Testis (tissue), 2 donors: ENCODE results near the gene RHOV.

Experiments used
- POLR2A ChIP-seq: fragments of 450-650 bp; IDR thresholded peaks from one replicate; pipeline ENCODE4 v1.6.1; 2017; ENCODE audit warnings: antibody characterized with exemption, mild to moderate bottlenecking, moderate library complexity
- TF ChIP-seq, protein P1 (sequence below), 3 experiments: fragments of 450-650 bp in 2 of 3; fragments of 200-600 bp in 1 of 3; sonication (generic) in 1 of 3; IDR thresholded peaks; one replicate each; pipeline ENCODE4 v1.5.1; 2016 to 2019; ENCODE audit warnings: antibody characterized with exemption in 3 of 3, mild to moderate bottlenecking in 2 of 3, moderate library complexity in 1 of 3

DNA sequence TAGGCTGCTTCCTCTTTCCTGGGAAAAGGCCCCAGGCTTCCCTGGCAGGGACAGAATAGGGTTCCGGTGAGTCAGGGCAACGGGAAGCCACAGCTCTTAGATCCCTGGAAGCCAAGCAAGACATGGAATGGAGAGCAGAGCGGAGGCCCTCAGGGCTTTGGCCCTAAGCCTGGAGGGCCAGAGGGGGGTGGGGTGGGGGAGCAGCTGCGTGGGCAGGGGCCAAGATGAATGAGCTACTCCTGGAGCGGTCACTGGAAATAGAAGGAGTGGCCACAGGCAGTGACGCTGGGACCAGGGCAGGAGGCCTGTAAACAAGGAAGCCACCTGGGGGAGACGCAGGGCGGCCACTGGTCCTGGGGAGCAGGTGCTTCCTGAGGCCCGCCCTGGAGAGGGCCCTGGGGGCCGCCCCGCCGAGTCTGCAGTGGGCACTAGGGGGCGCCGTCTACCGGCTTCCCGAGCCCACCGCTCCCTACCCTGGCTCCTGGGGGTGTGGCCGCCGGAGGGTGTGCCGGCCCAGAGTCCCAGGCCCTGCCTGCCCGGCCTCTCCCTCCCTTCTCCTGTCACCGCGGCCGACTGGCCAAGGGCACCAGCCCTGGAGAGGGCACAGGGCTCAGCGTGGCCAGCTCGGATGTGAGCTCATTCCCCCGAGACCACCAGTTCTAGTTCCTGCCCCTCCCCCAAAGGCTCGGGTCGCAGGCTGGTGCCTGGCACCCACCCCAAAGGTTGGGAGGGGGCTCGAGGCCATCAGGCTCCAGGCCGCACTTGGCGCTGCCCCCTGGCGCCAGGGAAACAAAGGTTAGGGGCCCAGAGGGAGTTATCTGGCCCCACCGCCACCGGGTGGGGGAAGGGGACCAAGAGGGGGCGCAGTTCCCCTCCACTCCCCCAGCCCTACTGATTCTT lies 32.3 kb upstream of the RHOV start:
- TF ChIP-seq, protein P1, sequence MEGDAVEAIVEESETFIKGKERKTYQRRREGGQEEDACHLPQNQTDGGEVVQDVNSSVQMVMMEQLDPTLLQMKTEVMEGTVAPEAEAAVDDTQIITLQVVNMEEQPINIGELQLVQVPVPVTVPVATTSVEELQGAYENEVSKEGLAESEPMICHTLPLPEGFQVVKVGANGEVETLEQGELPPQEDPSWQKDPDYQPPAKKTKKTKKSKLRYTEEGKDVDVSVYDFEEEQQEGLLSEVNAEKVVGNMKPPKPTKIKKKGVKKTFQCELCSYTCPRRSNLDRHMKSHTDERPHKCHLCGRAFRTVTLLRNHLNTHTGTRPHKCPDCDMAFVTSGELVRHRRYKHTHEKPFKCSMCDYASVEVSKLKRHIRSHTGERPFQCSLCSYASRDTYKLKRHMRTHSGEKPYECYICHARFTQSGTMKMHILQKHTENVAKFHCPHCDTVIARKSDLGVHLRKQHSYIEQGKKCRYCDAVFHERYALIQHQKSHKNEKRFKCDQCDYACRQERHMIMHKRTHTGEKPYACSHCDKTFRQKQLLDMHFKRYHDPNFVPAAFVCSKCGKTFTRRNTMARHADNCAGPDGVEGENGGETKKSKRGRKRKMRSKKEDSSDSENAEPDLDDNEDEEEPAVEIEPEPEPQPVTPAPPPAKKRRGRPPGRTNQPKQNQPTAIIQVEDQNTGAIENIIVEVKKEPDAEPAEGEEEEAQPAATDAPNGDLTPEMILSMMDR (IDR thresholded peaks at IDR 0.05) = peak; percentile 68 to 76 (median 73)
- no peak for TF ChIP-seq POLR2A
